H9 (cell line): ENCODE results near the gene PHKA2. TPM values are rescaled to one million over a fixed set of nuclear protein-coding genes. Genes with fewer than 3 reads are reported as not detected.

ENCODE experiments used
- DNase-seq: peaks from one replicate; pipeline ENCODE4 v3.0.0-alpha.2; 2017
- H2AFZ ChIP-seq: one replicate; pipeline ENCODE4 v1.6.1; 2013; ENCODE audit warnings: mild to moderate bottlenecking, low read length, control low read depth, moderate library complexity
- H2AK5ac ChIP-seq: 2 replicates; pipeline ENCODE4 v1.6.1; 2013; ENCODE audit warnings: low read length, control low read depth, mixed read lengths; ENCODE audit not compliant: insufficient read length
- H2BK120ac ChIP-seq: one replicate; pipeline ENCODE4 v1.6.1; 2013; ENCODE audit warnings: low read depth, mild to moderate bottlenecking, low read length, control low read depth, inconsistent platforms; ENCODE audit not compliant: poor library complexity, severe bottlenecking
- H2BK12ac ChIP-seq: 2 replicates; pipeline ENCODE4 v1.6.1; 2013; ENCODE audit warnings: low read length, control low read depth, mixed read lengths, low read depth; ENCODE audit not compliant: insufficient read length
- H2BK15ac ChIP-seq: 2 replicates; pipeline ENCODE4 v1.6.1; 2013; ENCODE audit warnings: low read depth, low read length, control low read depth
- H2BK20ac ChIP-seq: one replicate; pipeline ENCODE4 v1.6.1; 2013; ENCODE audit warnings: low read depth, mild to moderate bottlenecking, low read length, control low read depth, inconsistent platforms; ENCODE audit not compliant: poor library complexity, severe bottlenecking
- H2BK5ac ChIP-seq: 2 replicates; pipeline ENCODE4 v1.6.1; 2013; ENCODE audit warnings: low read length, control low read depth, mixed read lengths; ENCODE audit not compliant: insufficient read length
- H3K14ac ChIP-seq: 2 replicates; pipeline ENCODE4 v1.6.1; 2013; ENCODE audit warnings: low read length, control low read depth; ENCODE audit not compliant: insufficient read depth
- H3K18ac ChIP-seq: 2 replicates; pipeline ENCODE4 v1.6.1; 2013; ENCODE audit warnings: low read depth, mild to moderate bottlenecking, mixed read lengths, low read length, control low read depth; ENCODE audit not compliant: insufficient read length
- H3K23ac ChIP-seq: 2 replicates; pipeline ENCODE4 v1.6.1; 2013; ENCODE audit warnings: low read length, control low read depth, mixed read lengths, low read depth; ENCODE audit not compliant: insufficient read length
- H3K23me2 ChIP-seq: 2 replicates; pipeline ENCODE4 v1.6.1; 2013; ENCODE audit warnings: low read depth, mild to moderate bottlenecking, mixed read lengths, low read length, control low read depth; ENCODE audit not compliant: insufficient read length, poor library complexity, severe bottlenecking
- H3K27ac ChIP-seq: 2 replicates; pipeline ENCODE4 v1.5.1; 2013; ENCODE audit warnings: low read length, control low read depth, mixed read lengths, low read depth; ENCODE audit not compliant: insufficient read length
- H3K27me3 ChIP-seq: 2 replicates; pipeline ENCODE4 v1.6.1; 2013; ENCODE audit warnings: low read length, control low read depth, inconsistent platforms; ENCODE audit not compliant: insufficient read depth
- H3K4ac ChIP-seq: 2 replicates; pipeline ENCODE4 v1.6.1; 2013; ENCODE audit warnings: low read depth, mild to moderate bottlenecking, control low read depth, inconsistent platforms, low read length, moderate library complexity
- H3K4me1 ChIP-seq: 2 replicates; pipeline ENCODE4 v1.6.1; 2013; ENCODE audit warnings: low read length, control low read depth, inconsistent platforms; ENCODE audit not compliant: insufficient read depth
- H3K4me2 ChIP-seq: 2 replicates; pipeline ENCODE4 v1.6.1; 2013; ENCODE audit warnings: low read length, control low read depth, mixed read lengths; ENCODE audit not compliant: insufficient read length, insufficient read depth
- H3K56ac ChIP-seq: 2 replicates; pipeline ENCODE4 v1.6.1; 2013; ENCODE audit warnings: low read depth, mild to moderate bottlenecking, mixed read lengths, low read length, control low read depth; ENCODE audit not compliant: insufficient read length
- H3K79me1 ChIP-seq: 2 replicates; pipeline ENCODE4 v1.6.1; 2013; ENCODE audit warnings: low read depth, mild to moderate bottlenecking, moderate library complexity, low read length, control low read depth, inconsistent platforms; ENCODE audit not compliant: insufficient read depth, poor library complexity, severe bottlenecking
- H3K79me2 ChIP-seq: 2 replicates; pipeline ENCODE4 v1.6.1; 2013; ENCODE audit warnings: low read length, control low read depth, inconsistent platforms; ENCODE audit not compliant: insufficient read depth
- H3K9ac ChIP-seq: 2 replicates; pipeline ENCODE4 v1.6.1; 2013; ENCODE audit warnings: low read length, control low read depth, mixed read lengths; ENCODE audit not compliant: insufficient read length; ENCODE audit errors: extremely low read depth
- H3K9me3 ChIP-seq: one replicate; pipeline ENCODE4 v1.6.1; 2013; ENCODE audit warnings: low read depth, low read length, inconsistent platforms; ENCODE audit not compliant: control insufficient read depth
- H3T11ph ChIP-seq: one replicate; pipeline ENCODE4 v1.6.1; 2013; ENCODE audit warnings: mild to moderate bottlenecking, low read length, control low read depth, inconsistent platforms
- H4K20me1 ChIP-seq: one replicate; pipeline ENCODE4 v1.6.1; 2013; ENCODE audit not compliant: control insufficient read depth, insufficient read length, insufficient read depth
- H4K5ac ChIP-seq: 2 replicates; pipeline ENCODE4 v1.6.1; 2013; ENCODE audit warnings: low read depth, mild to moderate bottlenecking, mixed read lengths, low read length, control low read depth; ENCODE audit not compliant: insufficient read length
- H4K8ac ChIP-seq: replicated peaks from 2 replicates; pipeline ENCODE4 v1.6.1; 2013; ENCODE audit warnings: low read length, control low read depth, mixed read lengths, low read depth; ENCODE audit not compliant: insufficient read length
- H4K91ac ChIP-seq: 2 replicates; pipeline ENCODE4 v1.6.1; 2013; ENCODE audit warnings: low read depth, mild to moderate bottlenecking, moderate library complexity, mixed read lengths, low read length, control low read depth; ENCODE audit not compliant: insufficient read length
- H3K27ac Mint-ChIP-seq, 3 experiments: 2 replicates in 2 of 3; 3 replicates in 1 of 3; pipeline ENCODE4 v1.8.0; 2020 to 2021; ENCODE audit warnings: mixed read lengths in 3 of 3, mild to moderate bottlenecking in 1 of 3, moderate library complexity in 1 of 3
- H3K27me3 Mint-ChIP-seq: 2 replicates; pipeline ENCODE4 v1.8.0; 2021; ENCODE audit warnings: low read depth, mild to moderate bottlenecking, moderate library complexity, mixed read lengths
- H3K36me3 Mint-ChIP-seq, 3 experiments: 2 replicates in 2 of 3; 3 replicates in 1 of 3; pipeline ENCODE4 v1.8.0; 2020 to 2021; ENCODE audit warnings: low read depth in 3 of 3, mixed read lengths in 3 of 3; ENCODE audit not compliant: insufficient read depth in 1 of 3
- H3K4me1 Mint-ChIP-seq, 2 experiments: 2 replicates each; pipeline ENCODE4 v1.8.0; 2020; ENCODE audit warnings: mixed read lengths in 2 of 2
- H3K4me3 Mint-ChIP-seq, 2 experiments: 2 replicates in 1 of 2; 3 replicates in 1 of 2; pipeline ENCODE4 v1.8.0; 2020 to 2021; ENCODE audit warnings: mild to moderate bottlenecking in 2 of 2, mixed read lengths in 2 of 2, moderate library complexity in 1 of 2
- H3K9me3 Mint-ChIP-seq, 2 experiments: 2 replicates in 1 of 2; 3 replicates in 1 of 2; pipeline ENCODE4 v1.8.0; 2020; ENCODE audit warnings: mild to moderate bottlenecking in 2 of 2, mixed read lengths in 2 of 2, moderate library complexity in 1 of 2
- WGBS: extraction: QIAGEN DNeasy Blood & Tissue Kit; methylation state at CpG from one replicate; pipeline ENCODE4 v1.1.7; 2013; ENCODE audit warnings: missing lambda C conversion rate, low lambda C conversion rate, mixed read lengths; ENCODE audit not compliant: insufficient read length; ENCODE audit errors: extremely low coverage; 5-methylcytosine and 5-hydroxymethylcytosine counted together
- total RNA-seq: library from RNA; stranded (reverse); gene quantifications from 2 replicates; pipeline ENCODE4 v1.2.1, GENCODE V29; 2021
- TF ChIP-seq, protein P1 (sequence below): fragments of 200-600 bp; sonication (generic); conservative IDR thresholded peaks from 3 replicates; pipeline ENCODE4 v1.8.0; 2021; ENCODE audit warnings: antibody characterized with exemption, mild to moderate bottlenecking

Gene PHKA2
- total RNA-seq, 1 experiment from 2014 or later, result 24.2 TPM

DNA sequence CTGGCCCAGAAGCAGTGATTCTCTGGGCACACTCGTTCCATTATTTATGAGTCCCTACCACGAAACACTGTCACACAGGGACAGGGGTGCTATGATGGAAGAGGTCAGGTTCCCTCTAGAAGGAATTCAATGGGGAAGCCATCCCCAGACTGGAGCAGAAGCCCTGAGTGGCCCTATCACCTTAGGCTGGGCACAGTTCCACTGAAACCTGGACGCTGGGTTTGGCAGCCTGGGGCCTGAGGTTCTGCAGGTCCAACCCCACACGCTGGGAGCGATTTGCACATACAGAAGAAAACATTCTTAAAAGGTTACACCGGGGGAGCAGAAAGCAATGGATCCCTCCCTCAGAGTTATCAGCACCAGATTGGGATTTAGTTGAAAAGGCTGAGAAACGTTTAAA is 63.3 kb downstream of the PHKA2 start:
- peaks cover 56 to 74% of the 10 kb centered on the region in 2 experiments for H3K9me3 Mint-ChIP-seq
- Histone ChIP-seq H4K20me1 (no peaks in the 10 kb centered on the region), H2AK5ac (no peak overlapping the region), H3K4me2 (no peak overlapping the region), H3K23ac (no peak overlapping the region), H3K27ac (no peak overlapping the region), H3K18ac (no peak overlapping the region), H4K91ac (no peak overlapping the region), H3K79me1 (no peaks in the 10 kb centered on the region), H2AFZ (no peak overlapping the region), H3K27me3 (no peaks in the 10 kb centered on the region), H3T11ph (no peak overlapping the region), H3K9me3 (peaks cover 52% of the 10 kb centered on the region), H2BK15ac (no peak overlapping the region), H3K4ac (no peak overlapping the region), H3K23me2 (no peaks in the 10 kb centered on the region), H2BK12ac (no peak overlapping the region), H3K14ac (no peak overlapping the region), H4K8ac (no peak overlapping the region), H3K4me1 (no peaks in the 10 kb centered on the region), H2BK120ac (no peak overlapping the region), H4K5ac (no peak overlapping the region), H3K79me2 (no peaks in the 10 kb centered on the region), H2BK5ac (no peak overlapping the region), H3K9ac (no peak overlapping the region), H2BK20ac (no peak overlapping the region), H3K56ac (no peak overlapping the region)
- no peak overlapping the region for H3K27ac Mint-ChIP-seq
- no peaks in the 10 kb centered on the region for H3K4me1 Mint-ChIP-seq
- TF ChIP-seq, protein P1, sequence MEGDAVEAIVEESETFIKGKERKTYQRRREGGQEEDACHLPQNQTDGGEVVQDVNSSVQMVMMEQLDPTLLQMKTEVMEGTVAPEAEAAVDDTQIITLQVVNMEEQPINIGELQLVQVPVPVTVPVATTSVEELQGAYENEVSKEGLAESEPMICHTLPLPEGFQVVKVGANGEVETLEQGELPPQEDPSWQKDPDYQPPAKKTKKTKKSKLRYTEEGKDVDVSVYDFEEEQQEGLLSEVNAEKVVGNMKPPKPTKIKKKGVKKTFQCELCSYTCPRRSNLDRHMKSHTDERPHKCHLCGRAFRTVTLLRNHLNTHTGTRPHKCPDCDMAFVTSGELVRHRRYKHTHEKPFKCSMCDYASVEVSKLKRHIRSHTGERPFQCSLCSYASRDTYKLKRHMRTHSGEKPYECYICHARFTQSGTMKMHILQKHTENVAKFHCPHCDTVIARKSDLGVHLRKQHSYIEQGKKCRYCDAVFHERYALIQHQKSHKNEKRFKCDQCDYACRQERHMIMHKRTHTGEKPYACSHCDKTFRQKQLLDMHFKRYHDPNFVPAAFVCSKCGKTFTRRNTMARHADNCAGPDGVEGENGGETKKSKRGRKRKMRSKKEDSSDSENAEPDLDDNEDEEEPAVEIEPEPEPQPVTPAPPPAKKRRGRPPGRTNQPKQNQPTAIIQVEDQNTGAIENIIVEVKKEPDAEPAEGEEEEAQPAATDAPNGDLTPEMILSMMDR, result no peak
- WGBS, result no CpG with 5 or more reads among the region's 7 CpGs
- no peak for DNase-seq
- H3K36me3 Mint-ChIP-seq, result peaks cover 27 to 64% (median 34%) of the 10 kb centered on the region in 3 experiments
- H3K4me3 Mint-ChIP-seq, result no peak overlapping the region
- no peaks in the 10 kb centered on the region; the same call in 1 of the 2 replicates for H3K27me3 Mint-ChIP-seq
